Measurements from ENCODE around the gene NTHL1.
"Not testable (repeated sequence)": the region's sequence is repeated elsewhere in the genome, so short reads cannot be mapped to it uniquely, and the experiment has no call there.

NTHL1 gene

DNA sequence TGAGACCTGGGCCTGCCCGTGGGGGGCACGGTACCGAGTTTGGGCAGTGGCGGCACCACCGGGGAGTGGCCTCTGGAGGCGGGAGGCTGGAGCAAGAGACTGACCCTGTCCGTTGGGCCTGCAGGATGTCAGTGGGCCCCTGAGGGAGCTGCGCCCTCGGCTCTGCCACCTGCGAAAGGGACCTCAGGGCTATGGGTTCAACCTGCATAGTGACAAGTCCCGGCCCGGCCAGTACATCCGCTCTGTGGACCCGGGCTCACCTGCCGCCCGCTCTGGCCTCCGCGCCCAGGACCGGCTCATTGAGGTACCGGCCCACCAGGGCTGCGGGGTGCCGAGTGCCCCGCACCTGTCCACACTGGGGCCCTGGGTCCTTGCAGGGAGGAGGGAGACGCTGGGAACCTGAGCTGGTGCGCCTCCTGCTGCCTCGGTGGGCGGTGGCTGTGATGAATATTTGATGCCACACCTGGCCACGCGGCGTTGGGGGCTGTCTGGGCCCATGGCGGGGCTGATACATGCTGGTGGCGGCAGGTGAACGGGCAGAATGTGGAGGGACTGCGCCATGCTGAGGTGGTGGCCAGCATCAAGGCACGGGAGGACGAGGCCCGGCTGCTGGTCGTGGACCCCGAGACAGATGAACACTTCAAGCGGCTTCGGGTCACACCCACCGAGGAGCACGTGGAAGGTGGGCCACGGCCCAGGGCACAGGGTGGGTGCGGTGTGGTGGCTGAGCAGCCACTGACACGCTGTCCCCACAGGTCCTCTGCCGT is 11.3 kb downstream of the NTHL1 start:
- Histone ChIP-seq H3K4me3 (peak overlapping the region; percentile 62), H3K27ac (peak overlapping the region; percentile 81 to 97)
- no peak for DNase-seq (ENCODE audit: low spot score)
- TF ChIP-seq, protein P1, sequence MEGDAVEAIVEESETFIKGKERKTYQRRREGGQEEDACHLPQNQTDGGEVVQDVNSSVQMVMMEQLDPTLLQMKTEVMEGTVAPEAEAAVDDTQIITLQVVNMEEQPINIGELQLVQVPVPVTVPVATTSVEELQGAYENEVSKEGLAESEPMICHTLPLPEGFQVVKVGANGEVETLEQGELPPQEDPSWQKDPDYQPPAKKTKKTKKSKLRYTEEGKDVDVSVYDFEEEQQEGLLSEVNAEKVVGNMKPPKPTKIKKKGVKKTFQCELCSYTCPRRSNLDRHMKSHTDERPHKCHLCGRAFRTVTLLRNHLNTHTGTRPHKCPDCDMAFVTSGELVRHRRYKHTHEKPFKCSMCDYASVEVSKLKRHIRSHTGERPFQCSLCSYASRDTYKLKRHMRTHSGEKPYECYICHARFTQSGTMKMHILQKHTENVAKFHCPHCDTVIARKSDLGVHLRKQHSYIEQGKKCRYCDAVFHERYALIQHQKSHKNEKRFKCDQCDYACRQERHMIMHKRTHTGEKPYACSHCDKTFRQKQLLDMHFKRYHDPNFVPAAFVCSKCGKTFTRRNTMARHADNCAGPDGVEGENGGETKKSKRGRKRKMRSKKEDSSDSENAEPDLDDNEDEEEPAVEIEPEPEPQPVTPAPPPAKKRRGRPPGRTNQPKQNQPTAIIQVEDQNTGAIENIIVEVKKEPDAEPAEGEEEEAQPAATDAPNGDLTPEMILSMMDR (IDR thresholded peaks at IDR 0.05), result no peak

DNA sequence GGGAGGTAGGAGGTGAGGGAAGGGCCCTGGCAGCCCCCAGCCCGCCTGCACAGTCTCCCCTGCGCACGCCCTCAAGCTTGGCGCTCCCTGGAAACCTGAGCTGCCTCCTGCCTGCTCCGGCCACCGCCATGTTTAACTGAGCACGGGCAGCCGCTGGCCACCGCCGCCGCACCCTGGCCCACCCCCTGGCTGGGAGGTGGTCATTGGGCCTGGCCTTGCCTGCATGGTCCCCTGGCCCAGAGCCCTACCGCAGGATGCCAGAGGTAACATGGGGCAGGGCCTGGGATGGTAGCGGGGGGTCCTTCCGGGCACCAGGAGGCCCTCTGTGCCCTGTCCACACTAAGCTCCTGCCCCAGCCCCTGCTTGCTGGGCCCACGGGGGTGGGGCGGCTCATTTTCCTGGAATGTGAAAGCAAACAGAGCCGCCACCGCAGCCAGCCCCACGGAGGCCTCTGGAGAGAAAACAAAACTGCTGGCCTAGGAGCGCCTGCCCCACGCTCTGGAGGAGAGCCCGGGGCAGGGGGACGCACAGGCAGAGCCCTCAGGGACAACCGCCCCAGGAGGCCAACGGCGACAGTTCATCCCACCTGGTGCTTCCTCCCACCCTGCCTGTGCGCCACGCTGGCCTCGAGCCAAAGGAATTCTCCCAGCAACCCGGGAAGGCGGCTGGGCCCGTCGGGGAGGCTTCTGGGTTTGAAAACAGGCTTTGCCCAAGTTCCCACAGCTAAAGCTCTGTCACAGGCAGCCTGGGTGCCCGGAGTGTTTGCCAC is 12.0 kb downstream of the NTHL1 start:
- peak overlapping the region; percentile 81 to 97 for H3K27ac ChIP-seq
- peak overlapping the region; percentile 62 for H3K4me3 ChIP-seq
- TF ChIP-seq, protein P1 (IDR thresholded peaks at IDR 0.05), result no peak
- no peak for DNase-seq (ENCODE audit: low spot score)

DNA sequence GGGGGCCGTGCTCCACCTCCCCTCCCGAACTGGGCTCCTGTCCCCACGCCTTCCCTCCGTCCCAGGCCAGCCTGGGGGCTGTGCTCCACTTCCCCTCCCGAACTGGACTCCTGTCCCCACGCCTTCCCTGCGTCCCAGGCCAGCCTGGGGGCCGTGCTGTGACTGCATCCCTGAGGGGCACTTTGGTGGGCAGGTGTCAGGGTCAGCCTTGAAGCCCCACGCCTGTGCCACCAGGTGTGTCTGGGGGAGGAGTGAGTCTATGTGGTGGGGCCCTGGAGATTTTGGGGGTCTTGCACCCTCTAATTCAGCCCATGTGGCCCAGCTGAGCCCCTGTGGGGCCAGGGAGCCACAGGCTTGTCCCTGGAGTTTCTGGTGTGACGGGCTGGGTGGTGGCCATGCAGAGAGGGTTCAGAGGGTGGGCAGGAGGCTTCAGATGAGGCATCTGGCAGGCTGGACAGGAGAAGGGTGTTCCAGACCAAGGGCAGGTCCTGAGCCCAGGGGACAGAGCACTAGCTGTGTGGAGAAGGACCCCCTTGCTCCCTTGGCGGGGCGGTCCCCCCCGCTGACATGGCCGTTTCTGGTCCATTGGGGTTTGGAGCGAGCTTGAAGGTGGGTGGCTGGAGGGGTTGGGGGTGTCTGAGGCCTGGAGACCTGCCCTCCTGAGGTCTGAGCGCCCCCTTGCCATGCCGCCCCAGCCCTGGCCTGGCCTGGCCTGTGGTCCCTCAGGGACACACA is 12.8 kb downstream of the NTHL1 start:
- DNase-seq (ENCODE audit: low spot score), result no peak
- Histone ChIP-seq H3K4me3 (peak overlapping the region; percentile 62), H3K27ac (peak overlapping the region; percentile 81 to 97)
- TF ChIP-seq, protein P1 (IDR thresholded peaks at IDR 0.05), result no peak

DNA sequence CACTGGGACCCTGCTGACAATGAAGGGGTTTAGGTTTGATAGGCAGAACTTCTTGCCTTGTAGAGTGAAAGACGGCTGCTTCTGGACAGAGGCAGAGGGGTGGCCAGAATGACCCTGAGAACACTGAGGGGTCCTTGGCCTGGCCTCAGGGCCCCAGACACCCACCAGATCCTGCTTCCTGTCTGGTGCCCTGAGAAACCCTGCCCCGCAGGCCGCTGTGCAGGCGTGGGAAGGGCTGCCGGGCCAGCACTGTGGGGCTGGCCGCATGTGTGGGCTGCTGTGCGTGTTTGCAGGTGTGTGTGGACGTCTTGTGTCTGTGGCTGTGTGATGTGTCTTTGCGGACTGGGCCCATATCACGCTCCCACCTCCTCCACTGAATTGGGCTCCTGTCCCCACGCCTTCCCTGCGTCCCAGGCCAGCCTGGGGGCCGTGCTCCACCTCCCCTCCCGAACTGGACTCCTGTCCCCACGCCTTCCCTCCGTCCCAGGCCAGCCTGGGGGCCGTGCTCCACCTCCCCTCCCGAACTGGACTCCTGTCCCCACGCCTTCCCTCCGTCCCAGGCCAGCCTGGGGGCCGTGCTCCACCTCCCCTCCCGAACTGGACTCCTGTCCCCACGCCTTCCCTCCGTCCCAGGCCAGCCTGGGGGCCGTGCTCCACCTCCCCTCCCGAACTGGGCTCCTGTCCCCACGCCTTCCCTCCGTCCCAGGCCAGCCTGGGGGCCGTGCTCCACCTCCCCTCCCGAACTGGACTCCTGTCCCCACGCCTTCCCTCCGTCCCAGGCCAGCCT is 13.5 kb downstream of the NTHL1 start:
- peak overlapping the region; percentile 70 for H3K4me3 ChIP-seq
- not testable (repeated sequence) for DNase-seq (ENCODE audit: low spot score)
- peak overlapping the region; percentile 87 to 97 for H3K27ac ChIP-seq

DNA sequence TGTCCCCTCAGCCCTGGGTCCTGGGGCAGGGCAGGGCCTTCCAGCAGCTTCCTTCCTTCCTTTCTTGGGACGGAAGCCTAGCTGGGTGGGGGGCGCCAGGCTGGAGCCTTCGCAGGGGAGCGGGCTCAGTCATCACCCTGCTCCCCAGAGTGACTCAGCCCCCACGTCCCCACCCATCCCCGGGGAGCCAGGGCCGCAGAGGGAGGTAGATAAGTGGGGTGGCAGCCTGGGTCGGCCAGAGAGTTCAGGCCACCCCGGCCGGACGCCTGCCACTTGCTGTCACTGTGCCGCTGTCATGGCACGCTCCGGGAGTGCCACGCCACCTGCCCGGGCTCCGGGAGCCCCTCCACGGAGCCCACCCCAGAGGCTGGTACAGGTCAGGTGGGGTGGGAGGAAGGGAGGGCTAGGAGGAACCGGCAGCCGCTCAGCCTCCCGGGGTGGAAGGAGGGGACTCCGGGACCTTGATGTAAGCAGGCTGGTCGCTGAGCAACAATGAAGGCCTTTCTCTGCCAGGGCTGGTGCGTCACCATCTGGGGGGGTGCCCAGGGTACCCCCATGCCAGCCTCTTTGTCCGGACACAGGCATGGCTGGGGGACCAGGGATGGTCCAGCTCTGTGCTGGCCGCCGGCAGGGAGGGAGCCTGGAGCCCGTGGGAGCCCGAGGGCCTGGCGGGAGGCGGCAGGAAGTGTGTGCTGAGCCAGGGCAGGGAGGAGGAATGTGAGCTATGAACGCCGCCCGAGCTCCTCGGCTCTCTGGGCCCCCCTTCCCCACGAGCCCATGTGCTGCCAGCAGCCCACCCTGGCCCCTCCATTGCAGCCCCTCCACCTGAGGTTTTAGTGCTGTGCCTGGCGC is 14.4 kb downstream of the NTHL1 start:
- Histone ChIP-seq H3K27ac (peak overlapping the region; percentile 87 to 97), H3K4me3 (peak overlapping the region; percentile 70)
- TF ChIP-seq, protein P1 (IDR thresholded peaks at IDR 0.05), result no peak
- peak; percentile 93 for DNase-seq (ENCODE audit: low spot score)

DNA sequence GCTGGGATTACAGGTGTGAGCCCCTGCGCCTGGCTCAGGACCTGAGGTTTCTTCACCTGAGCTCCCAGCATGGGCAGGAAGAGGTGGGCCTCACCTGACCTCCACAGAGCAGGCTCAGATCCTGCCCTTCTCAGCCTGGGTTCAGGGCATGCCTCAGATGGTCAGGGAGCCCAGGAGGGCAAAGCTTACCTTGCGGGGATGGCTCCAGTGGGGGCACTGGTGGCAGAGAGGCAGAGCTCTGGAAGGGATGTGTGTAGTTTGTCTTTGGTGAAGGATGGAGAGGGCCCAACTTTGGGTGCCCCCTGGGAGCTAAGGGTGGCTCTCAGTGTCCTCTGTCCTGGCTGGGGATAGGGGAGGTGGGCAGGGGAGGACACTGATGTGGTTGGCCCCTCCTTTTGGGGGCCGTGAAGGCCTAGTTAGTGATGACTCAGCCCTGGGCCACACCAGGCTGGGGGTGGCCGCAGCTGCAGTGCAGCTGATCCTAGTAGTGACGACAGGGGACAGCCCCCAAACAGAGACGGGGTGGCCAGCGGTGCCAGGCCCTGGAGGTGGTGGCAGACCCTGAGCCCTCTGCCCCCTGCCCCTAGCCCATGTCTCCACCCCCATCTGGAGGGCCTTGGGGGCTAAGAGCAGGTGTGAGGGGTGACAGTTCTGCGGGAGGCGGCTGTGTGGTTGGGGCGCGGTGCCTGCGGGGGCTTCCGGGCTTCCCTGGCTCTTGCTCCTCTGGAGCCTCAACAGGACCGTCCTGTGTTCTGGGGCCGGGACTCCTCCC is 15.2 kb downstream of the NTHL1 start:
- TF ChIP-seq, protein P1 (IDR thresholded peaks at IDR 0.05), result no peak
- peak overlapping the region; percentile 87 to 97 for H3K27ac ChIP-seq
- DNase-seq (ENCODE audit: low spot score), result no peak
- H3K4me3 ChIP-seq, result peak overlapping the region; percentile 70
